ENCODE results near the gene MX1. TPM values are rescaled to one million over a fixed set of nuclear protein-coding genes. Genes with fewer than 3 reads are reported as not detected.

The MX1 gene, protein sequence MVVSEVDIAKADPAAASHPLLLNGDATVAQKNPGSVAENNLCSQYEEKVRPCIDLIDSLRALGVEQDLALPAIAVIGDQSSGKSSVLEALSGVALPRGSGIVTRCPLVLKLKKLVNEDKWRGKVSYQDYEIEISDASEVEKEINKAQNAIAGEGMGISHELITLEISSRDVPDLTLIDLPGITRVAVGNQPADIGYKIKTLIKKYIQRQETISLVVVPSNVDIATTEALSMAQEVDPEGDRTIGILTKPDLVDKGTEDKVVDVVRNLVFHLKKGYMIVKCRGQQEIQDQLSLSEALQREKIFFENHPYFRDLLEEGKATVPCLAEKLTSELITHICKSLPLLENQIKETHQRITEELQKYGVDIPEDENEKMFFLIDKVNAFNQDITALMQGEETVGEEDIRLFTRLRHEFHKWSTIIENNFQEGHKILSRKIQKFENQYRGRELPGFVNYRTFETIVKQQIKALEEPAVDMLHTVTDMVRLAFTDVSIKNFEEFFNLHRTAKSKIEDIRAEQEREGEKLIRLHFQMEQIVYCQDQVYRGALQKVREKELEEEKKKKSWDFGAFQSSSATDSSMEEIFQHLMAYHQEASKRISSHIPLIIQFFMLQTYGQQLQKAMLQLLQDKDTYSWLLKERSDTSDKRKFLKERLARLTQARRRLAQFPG
- 8.1 TPM for total RNA-seq

DNA sequence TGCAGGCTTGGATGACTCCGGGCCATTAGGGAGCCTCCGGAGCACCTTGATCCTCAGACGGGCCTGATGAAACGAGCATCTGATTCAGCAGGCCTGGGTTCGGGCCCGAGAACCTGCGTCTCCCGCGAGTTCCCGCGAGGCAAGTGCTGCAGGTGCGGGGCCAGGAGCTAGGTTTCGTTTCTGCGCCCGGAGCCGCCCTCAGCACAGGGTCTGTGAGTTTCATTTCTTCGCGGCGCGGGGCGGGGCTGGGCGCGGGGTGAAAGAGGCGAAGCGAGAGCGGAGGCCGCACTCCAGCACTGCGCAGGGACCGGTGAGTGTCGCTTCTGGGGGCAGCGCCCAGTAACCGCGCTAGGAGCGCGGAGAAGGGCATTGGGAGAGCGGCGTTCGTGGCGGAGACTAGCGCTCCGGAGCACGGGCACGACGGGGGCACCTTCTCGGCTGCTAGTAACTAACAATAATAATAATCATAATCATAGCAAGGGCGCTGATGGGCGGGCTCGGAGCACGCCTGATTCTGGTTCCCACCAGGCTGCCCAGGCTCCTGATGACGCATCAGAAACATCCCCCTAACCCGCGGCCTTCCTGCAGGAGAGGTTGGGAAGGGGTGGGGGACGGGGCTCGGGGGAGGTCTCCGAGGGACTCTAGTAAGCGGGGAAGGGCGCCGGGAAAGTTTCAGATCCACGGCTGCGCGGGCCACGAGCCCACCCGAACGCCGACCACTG, at the start of gene MX1:
Gene MX1 (plus strand): TSS at position 286 of the 722 bp plus-strand sequence. CDS start 5,832 bp downstream, outside the sequence.

DNA sequence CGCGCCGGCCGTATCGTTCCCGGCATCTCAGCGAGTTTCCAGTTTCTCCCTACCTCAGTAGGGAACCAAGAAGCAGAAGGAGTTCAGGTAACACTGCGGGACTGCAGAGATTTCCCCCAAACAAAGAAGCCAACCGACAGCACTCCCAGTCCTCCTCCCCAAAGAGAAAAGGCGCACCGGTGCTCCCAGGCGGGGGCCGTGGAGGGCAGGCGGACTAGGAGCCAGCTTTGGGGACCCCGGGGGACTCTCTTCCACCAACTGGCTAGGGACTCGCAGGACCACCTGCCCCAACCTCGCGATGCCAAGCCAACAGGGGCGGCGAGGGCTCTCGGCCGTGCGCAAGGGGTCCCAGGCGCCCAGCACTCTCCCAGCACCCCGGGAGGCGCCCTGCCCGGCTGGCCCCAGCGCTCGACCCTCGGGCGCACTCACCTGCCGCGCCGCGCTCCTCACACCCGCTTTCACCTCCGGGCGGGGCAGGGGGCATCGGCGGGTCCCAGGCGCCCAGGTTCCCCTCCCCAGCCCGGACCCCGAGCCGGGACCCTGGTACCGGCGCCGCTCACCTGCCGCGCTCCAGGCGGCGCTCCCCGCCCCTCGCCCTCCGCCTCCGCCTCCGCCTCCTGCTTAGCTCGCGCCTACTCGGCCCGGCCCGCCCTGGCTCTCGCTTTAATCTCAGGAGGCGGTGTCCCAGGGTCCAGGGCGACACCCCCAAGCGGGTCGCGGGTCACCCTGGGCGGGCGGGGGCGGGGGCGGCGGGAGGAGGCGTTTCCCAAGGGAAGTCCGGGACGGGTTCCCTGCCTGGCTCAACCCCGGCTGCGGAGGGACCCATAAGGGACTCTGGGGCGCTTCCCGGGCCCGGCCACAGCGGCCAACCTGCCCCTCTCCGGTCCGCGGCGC, 81.7 kb downstream of the MX1 start, which contains the start of gene TMPRSS2:
Gene TMPRSS2 (minus strand): TSS at position 638 of the 894 bp plus-strand sequence. CDS start 10,025 bp downstream, outside the sequence.

Other genes with a start within 250 kb of the MX1 start
- gene FAM3B, start 109.4 kb upstream of the MX1 start, total RNA-seq: 0.38 TPM
- 1.9 TPM for gene MX2, start 64.2 kb upstream of the MX1 start, total RNA-seq
- gene TMPRSS2, start 81.9 kb downstream of the MX1 start, total RNA-seq: 1.9 TPM

All from camera-type eye (tissue), 1 donor.